Activated CD4-positive, alpha-beta T cell treated with anti-CD3 and anti-CD28 coated beads, Interleukin-2, amount 10 ng/mL, durations not matched to agents 7 days and 5 days (primary cell): ENCODE measurements around the gene B3GAT3. TPM values are rescaled to one million over a fixed set of nuclear protein-coding genes. Genes with fewer than 3 reads are reported as not detected.
"Not testable (repeated sequence)": the region's sequence is repeated elsewhere in the genome, so short reads cannot be mapped to it uniquely, and the experiment has no call there.

Experiments
- CTCF ChIA-PET: fragments of 350-600 bp; sonication (Branson Sonifier 250); formaldehyde crosslinking; loops from one replicate; lab custom pipeline; 2021; ENCODE audit warnings: antibody characterized with exemption; lab: Charles Lee
- POLR2A ChIA-PET: fragments of 350-600 bp; sonication (Branson Sonifier 250); formaldehyde crosslinking; loops from one replicate; lab custom pipeline; 2021; ENCODE audit warnings: antibody characterized with exemption; lab: Charles Lee
- DNase-seq: peaks from one replicate; pipeline ENCODE4 v3.0.0-alpha.2; 2020
- H3K27ac Mint-ChIP-seq: one replicate; pipeline ENCODE4 v1.8.0; 2021; ENCODE audit warnings: mild to moderate bottlenecking, moderate library complexity, mixed read lengths
- H3K27me3 Mint-ChIP-seq: one replicate; pipeline ENCODE4 v1.8.0; 2021; ENCODE audit warnings: mixed read lengths
- H3K36me3 Mint-ChIP-seq: one replicate; pipeline ENCODE4 v1.8.0; 2021; ENCODE audit warnings: low read depth, mixed read lengths
- H3K4me1 Mint-ChIP-seq: one replicate; pipeline ENCODE4 v1.8.0; 2021; ENCODE audit warnings: mixed read lengths
- H3K4me3 Mint-ChIP-seq: one replicate; pipeline ENCODE4 v1.8.0; 2021; ENCODE audit warnings: mild to moderate bottlenecking, moderate library complexity, mixed read lengths
- H3K9me3 Mint-ChIP-seq: one replicate; pipeline ENCODE4 v1.8.0; 2021; ENCODE audit warnings: mixed read lengths
- total RNA-seq, 2 experiments: library from RNA; stranded (reverse); gene quantifications; one replicate each; pipeline ENCODE4 v1.2.3, GENCODE V29; 2021

B3GAT3 gene
- total RNA-seq, 2 experiments from 2014 or later: 63.4 to 71.1 TPM

GRCh38 chr11:62644220-62644619 lies 22.4 kb upstream of the B3GAT3 start:
- Mint-ChIP-seq H3K36me3 (peaks cover 34% of the 10 kb centered on the region), H3K4me3 (peak overlapping the region; percentile 32), H3K4me1 (peaks cover 50% of the 10 kb centered on the region), H3K27ac (no peak overlapping the region), H3K27me3 (no peaks in the 10 kb centered on the region), H3K9me3 (peaks cover 2% of the 10 kb centered on the region)
- CTCF ChIA-PET: interaction anchor here (0.6 to 1.5 kb wide), 5 partner anchors 10 to 220 kb away, joined by 3 to 7 read pairs (median 4); partner anchors contain the start of genes C11orf98 and CSKMT
- POLR2A ChIA-PET: no interaction called here
- DNase-seq: no peak

DNA sequence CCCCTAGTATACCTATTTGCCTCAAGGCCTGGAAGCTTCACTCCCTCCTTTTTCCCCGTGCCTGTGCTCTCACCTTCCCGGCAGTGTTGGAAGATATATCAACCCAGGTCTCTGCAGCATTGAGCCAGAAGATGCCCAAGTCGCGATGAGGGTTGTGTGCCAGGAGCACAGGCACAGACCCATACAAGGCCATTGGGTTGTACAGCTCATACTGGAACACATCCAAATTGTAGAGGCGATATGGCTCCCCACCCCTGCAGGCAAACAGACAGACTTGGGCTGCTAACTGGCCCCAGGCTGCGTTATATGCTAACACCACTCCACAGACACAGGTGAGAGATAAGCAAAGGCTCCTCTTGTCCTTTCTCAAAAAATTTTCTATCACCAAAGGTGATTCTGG lies 10.7 kb upstream of the B3GAT3 start:
- no peak for DNase-seq
- H3K27me3 Mint-ChIP-seq: no peaks in the 10 kb centered on the region
- H3K27ac Mint-ChIP-seq: peak overlapping the region; percentile 69
- CTCF ChIA-PET: interaction anchor here (2.7 kb wide), 1 partner anchor 10 kb away, joined by 12 read pairs; the partner anchor contains the start of gene B3GAT3
- H3K9me3 Mint-ChIP-seq: no peaks in the 10 kb centered on the region
- H3K4me3 Mint-ChIP-seq: no peak overlapping the region
- POLR2A ChIA-PET: interaction anchor here (0.5 to 0.6 kb wide), 2 partner anchors 8 to 63 kb away, joined by 3 read pairs; no protein-coding TSS in a partner anchor
- H3K4me1 Mint-ChIP-seq: peaks cover 22% of the 10 kb centered on the region
- H3K36me3 Mint-ChIP-seq: peaks cover 64% of the 10 kb centered on the region

- H3K9me3 Mint-ChIP-seq: no peaks in the 10 kb centered on the region
- peak overlapping the region; percentile 27 for H3K27ac Mint-ChIP-seq
- POLR2A ChIA-PET: no interaction called here
- peaks cover 58% of the 10 kb centered on the region for H3K36me3 Mint-ChIP-seq
- no peak overlapping the region for H3K4me3 Mint-ChIP-seq
- CTCF ChIA-PET: interaction anchor here (0.8 to 2.6 kb wide), 3 partner anchors 12 to 53 kb away, joined by 3 to 14 read pairs (median 4); no protein-coding TSS in a partner anchor
- peaks cover 2% of the 10 kb centered on the region for H3K4me1 Mint-ChIP-seq
- DNase-seq: no peak
- no peaks in the 10 kb centered on the region for H3K27me3 Mint-ChIP-seq
Measured at GRCh38 chr11:62627713-62628112, 5.9 kb upstream of the B3GAT3 start.

DNA sequence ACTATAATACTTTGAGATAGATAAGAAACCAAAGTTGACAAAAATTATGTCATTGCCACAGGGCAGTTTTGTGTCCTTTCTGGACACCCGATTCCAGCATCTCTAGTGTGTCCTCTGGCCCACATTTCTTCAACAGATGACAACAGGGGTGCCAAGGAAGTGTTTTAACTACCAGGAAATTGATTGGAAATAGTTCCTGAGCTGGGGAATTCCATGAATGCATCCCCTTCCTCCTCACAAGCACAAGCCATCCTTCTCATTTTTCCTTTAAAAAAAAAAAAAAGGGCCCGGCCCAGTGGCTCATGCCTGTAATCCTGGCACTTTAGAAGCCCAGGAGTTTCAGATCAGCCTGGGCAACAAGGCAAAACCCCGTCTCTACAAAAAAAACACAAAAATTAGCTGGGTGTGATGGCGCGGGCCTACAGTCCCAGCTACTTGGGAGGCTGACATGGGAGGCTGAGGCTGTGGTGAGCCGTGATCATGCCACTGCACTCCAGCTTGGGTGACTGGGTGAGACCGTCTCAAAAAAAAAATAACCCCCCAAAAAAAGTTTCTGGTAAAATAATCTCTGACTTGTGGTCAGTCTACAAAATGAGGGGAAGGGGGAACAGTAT lies 797 bp upstream of the B3GAT3 start:
- peaks cover 41% of the 10 kb centered on the region for H3K36me3 Mint-ChIP-seq
- ChIA-PET CTCF (interaction anchor here (1.0 to 4.7 kb wide), 12 partner anchors 9 to 198 kb away, joined by 3 to 40 read pairs (median 5); partner anchors contain the start of genes ROM1 and ZBTB3), POLR2A (interaction anchor here (0.6 to 1.7 kb wide), 2 partner anchors 30 to 31 kb away, joined by 3 to 9 read pairs; partner anchors contain the start of gene TUT1)
- H3K4me1 Mint-ChIP-seq: peaks cover 26% of the 10 kb centered on the region
- H3K27ac Mint-ChIP-seq: peak overlapping the region; percentile 96
- H3K9me3 Mint-ChIP-seq: no peaks in the 10 kb centered on the region
- H3K27me3 Mint-ChIP-seq: no peaks in the 10 kb centered on the region
- DNase-seq: no peak
- H3K4me3 Mint-ChIP-seq: peak overlapping the region; percentile 85

DNA sequence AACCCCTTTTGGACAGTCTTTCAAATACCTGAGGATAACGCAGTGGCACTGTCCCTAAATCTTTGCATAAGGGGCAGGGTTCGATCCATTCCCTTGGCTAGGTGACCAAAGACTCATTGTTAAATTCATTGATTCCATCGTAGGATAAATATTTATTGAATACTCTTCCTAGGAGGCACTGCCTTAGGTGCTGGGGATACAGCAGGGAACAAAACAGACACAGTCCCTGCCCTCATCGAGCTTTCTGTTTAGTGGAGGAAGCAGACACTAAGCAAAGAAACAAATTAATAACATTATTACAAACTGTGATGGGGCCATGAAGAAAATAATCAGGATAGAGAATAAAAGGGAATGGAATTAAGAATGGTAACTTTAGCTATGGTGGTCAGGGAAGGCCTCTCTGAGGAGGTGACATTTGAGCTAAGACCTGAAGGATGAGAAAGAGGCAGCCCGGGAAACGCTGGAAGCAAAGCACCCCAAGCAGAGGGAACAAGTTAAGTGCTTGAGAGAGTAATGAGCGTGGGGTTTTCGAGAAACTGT lies 689 bp downstream of the B3GAT3 start:
- DNase-seq: no peak

DNA sequence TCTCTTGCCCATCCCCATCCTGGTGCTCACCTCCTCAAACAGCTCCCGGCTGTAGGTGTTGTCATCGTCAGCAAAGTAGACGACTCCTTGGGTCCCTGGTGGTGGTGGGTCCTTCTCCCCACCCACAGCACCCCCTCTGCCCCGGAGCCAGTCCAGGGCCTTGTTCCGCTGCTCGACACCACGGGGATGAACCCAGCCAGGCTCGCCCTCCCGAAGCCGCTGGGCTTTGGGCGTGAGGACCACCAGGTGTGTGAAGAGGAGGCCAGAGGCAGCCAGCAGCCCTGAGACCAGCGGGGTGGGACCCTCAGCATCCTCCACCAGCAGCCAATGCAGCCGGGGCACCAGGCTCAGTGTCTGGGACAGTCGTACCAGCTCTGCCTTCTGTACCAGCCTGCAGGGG lies 4.8 kb downstream of the B3GAT3 start:
- H3K27me3 Mint-ChIP-seq, POLR2A ChIA-PET, H3K27ac Mint-ChIP-seq, H3K4me3 Mint-ChIP-seq, DNase-seq, H3K9me3 Mint-ChIP-seq: not testable (repeated sequence)
- peaks cover 45% of the 10 kb centered on the region for H3K4me1 Mint-ChIP-seq
- CTCF ChIA-PET: interaction anchor here (0.8 kb wide), 1 partner anchor 23 kb away, joined by 3 read pairs; no protein-coding TSS in a partner anchor
- peaks cover 37% of the 10 kb centered on the region for H3K36me3 Mint-ChIP-seq

More for the DNA sequence above, 689 bp downstream of the B3GAT3 start:
- no peaks in the 10 kb centered on the region for H3K27me3 Mint-ChIP-seq
- peaks cover 36% of the 10 kb centered on the region for H3K36me3 Mint-ChIP-seq
- peak overlapping the region; percentile 98 for H3K27ac Mint-ChIP-seq
- POLR2A ChIA-PET: interaction anchor here (0.7 to 1.7 kb wide), 2 partner anchors 30 to 44 kb away, joined by 4 to 9 read pairs; partner anchors contain the start of genes C11orf98, CSKMT and TUT1
- H3K4me3 Mint-ChIP-seq: peak overlapping the region; percentile 85
- CTCF ChIA-PET: interaction anchor here (0.6 to 4.7 kb wide), 10 partner anchors 8 to 196 kb away, joined by 3 to 40 read pairs (median 4); partner anchors contain the start of genes EML3, LBHD1 and ROM1
- H3K9me3 Mint-ChIP-seq: no peaks in the 10 kb centered on the region
- peaks cover 32% of the 10 kb centered on the region for H3K4me1 Mint-ChIP-seq

GRCh38 chr11:62615521-62615920 lies 6.3 kb downstream of the B3GAT3 start:
- ChIA-PET CTCF (interaction anchor here (0.6 to 1.0 kb wide), 2 partner anchors 11 to 1621 kb away, joined by 3 to 4 read pairs; no protein-coding TSS in a partner anchor), POLR2A (no interaction called here)
- Mint-ChIP-seq H3K36me3 (peaks cover 34% of the 10 kb centered on the region), H3K9me3 (no peaks in the 10 kb centered on the region), H3K4me3 (no peak overlapping the region), H3K27me3 (no peaks in the 10 kb centered on the region), H3K27ac (peak overlapping the region; percentile 62), H3K4me1 (peaks cover 44% of the 10 kb centered on the region)
- DNase-seq: no peak

- ChIA-PET CTCF (interaction anchor here (1.2 to 1.5 kb wide), 2 partner anchors 56 to 267 kb away, joined by 3 read pairs; partner anchors contain the start of gene SLC3A2), POLR2A (no interaction called here)
- Mint-ChIP-seq H3K4me1 (peaks cover 43% of the 10 kb centered on the region), H3K9me3 (no peaks in the 10 kb centered on the region), H3K36me3 (peaks cover 40% of the 10 kb centered on the region), H3K27ac (peak overlapping the region; percentile 87), H3K27me3 (no peaks in the 10 kb centered on the region), H3K4me3 (peak overlapping the region; percentile 30)
- DNase-seq: no peak
Measured at GRCh38 chr11:62614275-62614674, 7.5 kb downstream of the B3GAT3 start.

- H3K4me3 Mint-ChIP-seq: peak overlapping the region; percentile 56
- DNase-seq: no peak
- no peaks in the 10 kb centered on the region for H3K9me3 Mint-ChIP-seq
- H3K4me1 Mint-ChIP-seq: peaks cover 47% of the 10 kb centered on the region
- no peaks in the 10 kb centered on the region for H3K27me3 Mint-ChIP-seq
- peaks cover 40% of the 10 kb centered on the region for H3K36me3 Mint-ChIP-seq
- H3K27ac Mint-ChIP-seq: peak overlapping the region; percentile 87
- POLR2A ChIA-PET: no interaction called here
- CTCF ChIA-PET: interaction anchor here (0.9 to 1.6 kb wide), 7 partner anchors 8 to 268 kb away, joined by 3 to 5 read pairs (median 3); partner anchors contain the start of genes MTA2 and SLC3A2
Measured at GRCh38 chr11:62613291-62613778, 8.5 kb downstream of the B3GAT3 start.

GRCh38 chr11:62612366-62613290 lies 9.2 kb downstream of the B3GAT3 start, which contains the start of the genes EML3 and ROM1:
TSS of gene EML3 (minus strand) at chr11:62612775. CDS start at chr11:62612457, 318 bp downstream.
TSS of gene ROM1 (plus strand) at chr11:62613257. CDS start at chr11:62613282, 25 bp downstream.
- Mint-ChIP-seq H3K27me3 (no peaks in the 10 kb centered on the region), H3K27ac (peak within 1 kb of the TSS; percentile 94), H3K36me3 (peaks cover 45% of the 10 kb centered on the region), H3K4me3 (peak within 1 kb of the TSS; percentile 96), H3K4me1 (peaks cover 54% of the 10 kb centered on the region), H3K9me3 (no peaks in the 10 kb centered on the region)
- ChIA-PET CTCF (interaction anchor here (0.9 to 4.5 kb wide), 21 partner anchors 9 to 269 kb away, joined by 3 to 40 read pairs (median 4); partner anchors contain the start of genes B3GAT3, BSCL2, C11orf98 and CSKMT), POLR2A (interaction anchor here (0.7 kb wide), 1 partner anchor 60 kb away, joined by 3 read pairs; no protein-coding TSS in a partner anchor)
- peak; percentile 90 for DNase-seq

GRCh38 chr11:62611705-62612365 lies 10.0 kb downstream of the B3GAT3 start:
- Mint-ChIP-seq H3K27ac (peak overlapping the region; percentile 94), H3K9me3 (no peaks in the 10 kb centered on the region), H3K4me1 (peaks cover 55% of the 10 kb centered on the region), H3K36me3 (peaks cover 51% of the 10 kb centered on the region), H3K27me3 (no peaks in the 10 kb centered on the region), H3K4me3 (peak overlapping the region; percentile 96)
- no peak for DNase-seq
- POLR2A ChIA-PET: interaction anchor here (0.7 to 1.2 kb wide), 2 partner anchors 53 to 61 kb away, joined by 3 read pairs; partner anchors contain the start of gene C11orf98
- CTCF ChIA-PET: interaction anchor here (0.9 to 4.5 kb wide), 17 partner anchors 10 to 116 kb away, joined by 3 to 40 read pairs (median 4); partner anchors contain the start of genes B3GAT3, BSCL2, C11orf98 and CSKMT
